CD4-positive, alpha-beta T cell (primary cell): ENCODE data around the gene DTX2. TPM values are rescaled to one million over a fixed set of nuclear protein-coding genes. Genes with fewer than 3 reads are reported as not detected.

Source experiments
- ATAC-seq: fragments of 200-7000 bp; cut with Tn5 transposase; one replicate; pipeline ENCODE4 v1.10.0; 2022; ENCODE audit warnings: mild to moderate bottlenecking; ENCODE audit not compliant: poor library complexity
- CTCF ChIA-PET: fragments of 350-600 bp; sonication (Branson Sonifier 250); formaldehyde crosslinking; loops from one replicate; lab custom pipeline; 2021; ENCODE audit warnings: antibody characterized with exemption, inconsistent platforms; lab: Charles Lee
- POLR2A ChIA-PET: fragments of 350-600 bp; sonication (Branson Sonifier 250); formaldehyde crosslinking; loops from one replicate; lab custom pipeline; 2021; ENCODE audit warnings: antibody characterized with exemption, inconsistent platforms; lab: Charles Lee
- DNase-seq, 14 experiments: peaks; one replicate each; pipeline ENCODE4 v3.0.0-alpha.2; 2013 to 2020; ENCODE audit warnings: mixed read lengths in 2 of 14
- H3K27ac ChIP-seq, 2 donors: one replicate each; pipeline versions ENCODE4 v1.5.1 to v1.7.0; 2013; ENCODE audit warnings: low read length in 2 of 2, low read depth in 1 of 2, mild to moderate bottlenecking in 1 of 2
- H3K27me3 ChIP-seq, 2 experiments: 1 replicate in 1 of 2; 2 replicates in 1 of 2; pipeline versions ENCODE4 v1.6.1 to v1.7.0; 2013; ENCODE audit warnings: low read length in 2 of 2, control low read depth in 1 of 2, mild to moderate bottlenecking in 1 of 2, moderate library complexity in 1 of 2; ENCODE audit not compliant: insufficient read depth in 2 of 2, control insufficient read depth in 1 of 2
- H3K36me3 ChIP-seq: one replicate; pipeline ENCODE4 v1.6.1; 2013; ENCODE audit warnings: low read length, control low read depth; ENCODE audit not compliant: insufficient read depth
- H3K4me1 ChIP-seq: one replicate; pipeline ENCODE4 v1.6.1; 2013; ENCODE audit warnings: low read length, control low read depth; ENCODE audit not compliant: insufficient read depth
- H3K4me3 ChIP-seq: one replicate; pipeline ENCODE4 v1.5.1; 2013; ENCODE audit warnings: mild to moderate bottlenecking, low read length, moderate library complexity
- H3K9me3 ChIP-seq, 2 experiments: 1 replicate in 1 of 2; 2 replicates in 1 of 2; pipeline versions ENCODE4 v1.6.1 to v1.7.0; 2013; ENCODE audit warnings: low read length in 2 of 2, mild to moderate bottlenecking in 2 of 2, control low read depth in 1 of 2, moderate library complexity in 1 of 2; ENCODE audit not compliant: control insufficient read depth in 1 of 2, insufficient read depth in 1 of 2
- H3K27ac Mint-ChIP-seq: one replicate; pipeline ENCODE4 v1.8.0; 2020; ENCODE audit warnings: mixed read lengths
- H3K27me3 Mint-ChIP-seq: one replicate; pipeline ENCODE4 v1.8.0; 2021; ENCODE audit warnings: mixed read lengths
- H3K36me3 Mint-ChIP-seq: one replicate; pipeline ENCODE4 v1.8.0; 2021; ENCODE audit warnings: low read depth, mixed read lengths
- H3K4me1 Mint-ChIP-seq: one replicate; pipeline ENCODE4 v1.8.0; 2021; ENCODE audit warnings: low read depth, mixed read lengths
- H3K4me3 Mint-ChIP-seq: one replicate; pipeline ENCODE4 v1.8.0; 2020; ENCODE audit warnings: mild to moderate bottlenecking, mixed read lengths
- H3K9me3 Mint-ChIP-seq: one replicate; pipeline ENCODE4 v1.8.0; 2020; ENCODE audit warnings: mixed read lengths
- CTCF ChIP-seq: fragments of 200-600 bp; IDR thresholded peaks from one replicate; pipeline ENCODE4 v1.8.0; 2022; ENCODE audit warnings: antibody characterized with exemption, mild to moderate bottlenecking
- intact Hi-C, 2 experiments: fragments of 100-400 bp; cut with DNase I in 1 of 2; cut with micrococcal nuclease in 1 of 2; formaldehyde crosslinking; loops; one replicate each; pipeline versions ENCODE4 v1.15.1 to v1.9.0; 2023 to 2025; cut with DNase I, micrococcal nuclease
- total RNA-seq, 174 experiments: library from RNA in 2 of 174; stranded (reverse) in 2 of 174; gene quantifications; one replicate each; pipeline ENCODE4 v1.2.3 and lab custom pipeline; 2021 to 2026

Gene DTX2
- total RNA-seq, 2 experiments from 2014 or later: 18.2 to 19.2 TPM

DNA sequence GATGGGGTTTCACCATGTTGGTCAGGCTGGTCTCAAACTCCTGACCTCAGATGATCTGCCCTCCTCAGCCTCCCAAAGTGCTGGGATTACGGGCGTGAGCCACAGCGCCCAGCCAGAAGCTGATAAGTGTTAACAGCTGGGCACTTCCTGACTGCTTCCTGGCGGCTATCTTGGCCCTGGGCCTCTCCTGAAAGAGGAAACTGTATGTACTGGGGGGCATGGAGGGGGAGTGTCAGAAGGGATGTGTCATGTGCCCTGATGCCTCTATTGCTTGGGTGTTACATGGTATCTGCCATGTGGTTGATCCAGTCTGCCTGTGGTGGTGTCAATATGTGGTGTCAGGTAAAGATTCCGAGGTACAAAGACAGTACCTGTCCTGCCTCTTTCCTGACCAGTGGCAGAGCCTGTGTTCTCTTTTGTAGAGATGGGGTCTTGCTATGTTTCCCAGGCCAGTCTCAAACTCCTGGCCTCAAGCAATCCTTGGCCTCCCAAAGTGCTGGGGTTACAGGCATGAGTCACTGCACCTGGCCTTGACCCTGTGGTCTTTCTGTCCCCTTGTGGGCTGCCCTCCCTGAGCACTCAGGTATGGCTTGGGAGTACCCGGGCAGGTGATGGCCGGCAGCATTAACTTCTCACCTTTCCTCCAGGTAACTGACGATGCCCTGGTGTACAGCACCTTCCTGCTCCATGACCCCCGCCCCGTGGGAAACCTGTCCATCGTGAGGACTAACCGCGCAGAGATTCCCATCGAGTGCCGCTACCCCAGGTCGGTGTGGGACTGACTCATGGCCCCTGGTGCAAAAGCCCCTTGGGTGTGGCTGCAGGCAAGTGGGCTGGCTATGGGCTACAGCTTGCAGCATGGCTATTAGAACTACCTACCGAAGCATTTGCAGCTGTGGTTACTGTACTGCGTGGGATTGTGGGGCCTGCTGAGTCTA lies 32.4 kb upstream of the DTX2 start:
- Mint-ChIP-seq H3K9me3 (no peaks in the 10 kb centered on the region), H3K4me1 (no peaks in the 10 kb centered on the region), H3K36me3 (no peaks in the 10 kb centered on the region), H3K4me3 (no peak overlapping the region), H3K27me3 (peaks cover under 1% of the 10 kb centered on the region), H3K27ac (no peak overlapping the region)
- intact Hi-C loops: no loop called here
- ChIA-PET POLR2A (no interaction called here), CTCF (no interaction called here)
- no peaks in the 10 kb centered on the region for H3K9me3 ChIP-seq
- peaks cover 0 to 2% of the 10 kb centered on the region in 2 experiments for H3K27me3 ChIP-seq
- H3K4me3 ChIP-seq: no peak overlapping the region
- ATAC-seq (no peak), DNase-seq (no peak)
- H3K36me3 ChIP-seq: no peaks in the 10 kb centered on the region
- H3K27ac ChIP-seq: no peak overlapping the region
- TF ChIP-seq CTCF: no peak
- peaks cover 5% of the 10 kb centered on the region for H3K4me1 ChIP-seq

DNA sequence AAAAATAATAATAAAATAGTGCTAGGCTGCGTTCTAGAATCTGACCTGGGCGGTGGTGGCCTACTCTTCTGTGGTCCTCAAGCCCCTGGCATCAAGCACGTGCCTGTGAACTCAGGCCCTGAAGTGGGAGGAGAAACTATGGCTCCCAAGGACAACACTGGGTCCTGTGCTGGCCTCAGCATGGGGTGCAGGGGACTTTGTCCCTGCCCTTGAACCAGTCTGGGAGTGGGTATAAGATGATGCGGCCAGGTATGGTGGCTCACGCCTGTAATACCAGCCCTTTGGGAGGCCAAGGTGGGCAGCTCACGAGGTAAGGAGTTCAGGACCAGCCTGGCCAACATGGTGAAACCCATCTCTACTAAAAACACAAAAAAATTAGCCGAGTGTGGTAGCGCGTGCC lies 31.3 kb upstream of the DTX2 start:
- ChIA-PET POLR2A (no interaction called here), CTCF (no interaction called here)
- Mint-ChIP-seq H3K27me3 (no peaks in the 10 kb centered on the region), H3K4me3 (no peak overlapping the region), H3K9me3 (no peaks in the 10 kb centered on the region), H3K36me3 (no peaks in the 10 kb centered on the region), H3K27ac (no peak overlapping the region), H3K4me1 (no peaks in the 10 kb centered on the region)
- no peak for TF ChIP-seq CTCF
- Histone ChIP-seq H3K27ac (no peak overlapping the region), H3K4me1 (no peaks in the 10 kb centered on the region), H3K4me3 (no peak overlapping the region), H3K9me3 (no peaks in the 10 kb centered on the region), H3K36me3 (no peaks in the 10 kb centered on the region), H3K27me3 (no peaks in the 10 kb centered on the region)
- intact Hi-C loops: no loop called here
- ATAC-seq (no peak), DNase-seq (no peak)

DNA sequence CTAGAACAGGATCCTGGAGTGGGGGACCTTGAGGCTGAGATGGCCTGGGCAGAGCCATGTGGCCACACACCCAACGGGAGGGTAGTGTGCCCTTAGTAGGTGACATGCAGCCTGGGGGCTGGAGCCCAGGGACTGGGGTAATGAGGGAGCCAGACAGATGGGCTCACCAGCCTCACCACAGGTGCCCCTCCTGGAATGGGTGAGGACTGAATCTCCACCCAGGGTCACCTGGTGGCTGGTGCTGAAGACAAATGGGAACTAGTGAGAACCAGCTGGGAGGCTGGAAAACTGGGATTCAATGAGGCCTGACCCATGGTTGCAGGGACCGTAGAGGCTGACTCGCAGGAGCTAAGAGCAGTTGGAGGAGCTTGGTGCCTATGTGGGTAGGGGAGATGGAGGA lies 30.7 kb upstream of the DTX2 start:
- Histone ChIP-seq H3K4me3 (no peak overlapping the region), H3K4me1 (no peaks in the 10 kb centered on the region), H3K36me3 (no peaks in the 10 kb centered on the region), H3K27ac (no peak overlapping the region), H3K9me3 (no peaks in the 10 kb centered on the region), H3K27me3 (no peaks in the 10 kb centered on the region)
- Mint-ChIP-seq H3K27ac (no peak overlapping the region), H3K36me3 (no peaks in the 10 kb centered on the region), H3K9me3 (no peaks in the 10 kb centered on the region), H3K27me3 (no peaks in the 10 kb centered on the region), H3K4me3 (no peak overlapping the region), H3K4me1 (no peaks in the 10 kb centered on the region)
- ATAC-seq (no peak), DNase-seq (no peak)
- intact Hi-C loops: no loop called here
- TF ChIP-seq CTCF: no peak
- ChIA-PET POLR2A (no interaction called here), CTCF (no interaction called here)
